GM20000 (cell line): ENCODE results near the gene FREM2.

ENCODE experiments used
- DNase-seq: peaks from one replicate; pipeline ENCODE4 v3.0.0; 2012; ENCODE audit warnings: low spot score
- TF ChIP-seq, protein P1 (sequence below): IDR thresholded peaks from 2 replicates; pipeline ENCODE4 v1.5.1; 2012; ENCODE audit warnings: mild to moderate bottlenecking, control low read depth; ENCODE audit errors: extremely low read depth, missing control alignments

FREM2 gene

GRCh38 chr13:38687246-38688229 is 661 bp downstream of the FREM2 start:
- DNase-seq = no peak
- TF ChIP-seq, protein P1, sequence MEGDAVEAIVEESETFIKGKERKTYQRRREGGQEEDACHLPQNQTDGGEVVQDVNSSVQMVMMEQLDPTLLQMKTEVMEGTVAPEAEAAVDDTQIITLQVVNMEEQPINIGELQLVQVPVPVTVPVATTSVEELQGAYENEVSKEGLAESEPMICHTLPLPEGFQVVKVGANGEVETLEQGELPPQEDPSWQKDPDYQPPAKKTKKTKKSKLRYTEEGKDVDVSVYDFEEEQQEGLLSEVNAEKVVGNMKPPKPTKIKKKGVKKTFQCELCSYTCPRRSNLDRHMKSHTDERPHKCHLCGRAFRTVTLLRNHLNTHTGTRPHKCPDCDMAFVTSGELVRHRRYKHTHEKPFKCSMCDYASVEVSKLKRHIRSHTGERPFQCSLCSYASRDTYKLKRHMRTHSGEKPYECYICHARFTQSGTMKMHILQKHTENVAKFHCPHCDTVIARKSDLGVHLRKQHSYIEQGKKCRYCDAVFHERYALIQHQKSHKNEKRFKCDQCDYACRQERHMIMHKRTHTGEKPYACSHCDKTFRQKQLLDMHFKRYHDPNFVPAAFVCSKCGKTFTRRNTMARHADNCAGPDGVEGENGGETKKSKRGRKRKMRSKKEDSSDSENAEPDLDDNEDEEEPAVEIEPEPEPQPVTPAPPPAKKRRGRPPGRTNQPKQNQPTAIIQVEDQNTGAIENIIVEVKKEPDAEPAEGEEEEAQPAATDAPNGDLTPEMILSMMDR = no peak

DNA sequence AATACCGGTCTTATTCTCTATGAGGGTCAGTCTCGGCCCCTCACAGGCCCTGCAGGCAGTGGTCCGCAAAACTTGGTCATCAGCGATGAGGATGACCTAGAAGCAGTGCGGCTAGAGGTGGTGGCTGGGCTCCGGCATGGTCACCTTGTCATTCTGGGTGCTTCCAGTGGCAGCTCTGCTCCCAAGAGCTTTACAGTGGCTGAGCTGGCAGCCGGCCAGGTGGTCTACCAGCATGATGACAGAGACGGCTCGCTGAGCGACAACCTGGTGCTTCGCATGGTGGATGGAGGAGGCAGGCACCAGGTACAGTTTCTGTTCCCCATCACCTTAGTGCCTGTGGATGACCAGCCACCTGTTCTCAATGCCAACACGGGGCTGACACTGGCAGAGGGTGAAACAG is 1.8 kb downstream of the FREM2 start:
- no peak for DNase-seq
- TF ChIP-seq, protein P1 = no peak

DNA sequence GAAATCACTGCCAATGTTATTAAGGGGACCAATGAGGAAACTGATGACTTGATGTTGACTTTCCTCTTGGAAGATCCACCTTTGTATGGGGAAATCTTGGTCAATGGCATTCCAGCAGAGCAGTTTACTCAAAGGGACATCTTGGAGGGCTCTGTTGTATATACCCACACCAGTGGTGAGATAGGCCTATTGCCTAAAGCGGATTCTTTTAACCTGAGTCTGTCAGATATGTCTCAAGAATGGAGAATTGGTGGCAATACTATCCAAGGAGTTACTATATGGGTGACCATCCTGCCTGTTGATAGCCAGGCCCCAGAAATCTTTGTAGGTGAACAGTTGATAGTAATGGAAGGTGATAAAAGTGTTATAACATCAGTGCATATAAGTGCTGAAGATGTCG is 3.4 kb downstream of the FREM2 start:
- TF ChIP-seq, protein P1 = no peak
- no peak for DNase-seq

DNA sequence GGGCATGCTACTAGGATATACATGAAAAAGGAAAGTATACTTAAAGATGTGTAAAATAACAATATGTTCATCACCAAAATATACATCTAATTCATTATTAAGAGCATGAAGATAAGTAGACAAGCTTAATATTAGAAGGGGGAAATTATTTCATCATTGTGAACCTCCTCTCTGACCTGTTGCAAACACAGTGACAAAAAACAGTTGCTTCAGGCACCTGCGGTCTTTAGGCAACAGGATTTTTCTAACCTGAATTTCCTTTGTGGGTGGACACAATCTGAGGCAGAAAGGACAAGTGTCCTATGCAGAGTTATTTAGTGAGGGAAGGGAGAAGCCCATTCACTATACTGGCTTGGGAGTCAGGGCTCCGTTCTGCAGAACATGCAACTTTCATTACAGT is 6.3 kb downstream of the FREM2 start:
- TF ChIP-seq, protein P1 = no peak
- no peak for DNase-seq

DNA sequence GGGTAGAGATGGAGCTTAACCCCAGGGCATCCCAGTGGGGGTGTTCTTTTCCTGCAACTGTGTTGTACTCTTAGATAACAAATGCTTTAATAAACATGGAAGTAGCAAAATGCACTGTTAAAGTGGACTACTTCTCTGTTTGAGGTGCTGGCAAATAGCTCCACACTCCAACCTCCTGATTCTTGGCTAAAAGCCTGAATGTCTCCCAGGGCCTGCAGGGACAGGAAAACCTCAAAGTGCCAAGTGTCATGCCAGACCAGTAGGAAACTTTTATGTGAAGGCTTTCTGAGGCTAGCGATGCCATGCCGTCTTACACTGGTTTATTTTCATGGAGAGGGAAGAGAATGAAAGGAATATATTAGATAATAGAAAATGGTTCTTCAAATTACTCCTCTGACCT is 6.8 kb downstream of the FREM2 start:
- DNase-seq = no peak

GRCh38 chr13:38697197-38697596 is 10.3 kb downstream of the FREM2 start:
- DNase-seq = no peak
- TF ChIP-seq, protein P1 = no peak

More for the DNA sequence above, 6.8 kb downstream of the FREM2 start:
- TF ChIP-seq, protein P1 = no peak

- TF ChIP-seq, protein P1 = no peak
- no peak for DNase-seq
Observed at GRCh38 chr13:38697628-38698333, 10.9 kb downstream of the FREM2 start.
